ENCODE results near the gene KRTAP1-1.
"Not testable (repeated sequence)": the region's sequence is repeated elsewhere in the genome, so short reads cannot be mapped to it uniquely, and the experiment has no call there.

DNA sequence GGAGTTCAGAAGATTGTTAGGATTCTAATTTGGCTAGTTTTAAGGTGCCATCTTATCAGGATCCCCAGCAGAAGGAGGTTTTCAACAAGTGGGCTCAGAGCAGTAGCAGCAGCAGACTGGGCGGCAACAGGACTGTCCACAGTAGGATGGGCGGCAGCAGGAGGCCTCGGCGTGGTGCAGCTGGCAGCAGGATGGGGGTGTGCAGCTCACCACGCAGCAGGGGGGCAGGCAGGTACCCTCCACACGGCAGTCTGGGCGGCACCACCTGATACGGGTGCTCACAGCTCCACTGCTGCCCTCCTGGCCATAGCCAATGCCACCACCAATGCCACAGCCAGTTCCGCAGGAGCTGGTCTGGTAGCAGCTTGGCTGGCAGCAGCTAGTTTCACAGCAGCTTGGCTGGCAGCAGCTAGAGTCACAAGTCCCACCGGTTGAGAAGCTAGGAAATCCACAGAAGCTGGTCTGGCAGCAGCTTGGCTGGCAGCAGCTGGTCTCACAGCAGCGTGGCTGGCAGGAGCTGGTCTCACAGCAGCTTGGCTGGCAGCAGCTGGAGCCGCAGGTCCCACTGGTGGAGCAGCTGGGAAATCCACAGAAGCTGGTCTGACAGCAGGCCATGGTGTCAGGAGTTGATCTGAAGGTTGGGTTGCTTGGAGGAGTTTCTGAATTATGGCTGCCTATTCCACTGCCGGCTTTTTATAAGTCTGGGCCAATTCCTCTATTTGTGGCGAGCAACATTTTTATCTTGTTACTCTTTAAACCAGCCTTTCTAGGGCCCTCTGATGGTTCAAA is at the start of gene KRTAP1-1:
- not testable (repeated sequence) for TF ChIP-seq CBFB (CRISPR knock-in tag; IDR thresholded peaks at IDR 0.05; ENCODE audit: low read depth); CTCF (IDR thresholded peaks at IDR 0.05); ZNF317 (CRISPR knock-in tag; IDR thresholded peaks at IDR 0.05; ENCODE audit: borderline replicate concordance, low read depth); SP1 (CRISPR knock-in tag; conservative IDR thresholded peaks at IDR 0.05); IRF2 (CRISPR knock-in tag; IDR thresholded peaks at IDR 0.05; ENCODE audit: borderline replicate concordance, low read depth); ZNF232 (CRISPR knock-in tag; IDR thresholded peaks at IDR 0.05)
